Activated B cell treated with CpG ODN at 0.5 μM for 24 hours (primary cell): ENCODE data around the gene CADPS. TPM values are rescaled to one million over a fixed set of nuclear protein-coding genes. Genes with fewer than 3 reads are reported as not detected.

Experiments
- ATAC-seq: fragments of 200-7000 bp; cut with Tn5 transposase; one replicate; pipeline ENCODE4 v1.10.0; 2021; ENCODE audit warnings: low read depth, mild to moderate bottlenecking, moderate library complexity
- CTCF ChIA-PET: fragments of 350-600 bp; sonication (Branson Sonifier 250); formaldehyde crosslinking; loops from one replicate; lab custom pipeline; 2021; ENCODE audit warnings: antibody characterized with exemption; lab: Charles Lee
- POLR2A ChIA-PET: fragments of 350-600 bp; sonication (Branson Sonifier 250); formaldehyde crosslinking; loops from one replicate; lab custom pipeline; 2021; ENCODE audit warnings: antibody characterized with exemption; lab: Charles Lee
- DNase-seq: peaks from one replicate; pipeline ENCODE4 v3.0.0; 2022
- H3K27ac Mint-ChIP-seq: one replicate; pipeline ENCODE4 v1.8.0; 2020; ENCODE audit warnings: mixed read lengths
- H3K27me3 Mint-ChIP-seq: one replicate; pipeline ENCODE4 v1.8.0; 2021; ENCODE audit warnings: mixed read lengths
- H3K36me3 Mint-ChIP-seq: one replicate; pipeline ENCODE4 v1.8.0; 2021; ENCODE audit warnings: low read depth, mixed read lengths
- H3K4me1 Mint-ChIP-seq: one replicate; pipeline ENCODE4 v1.8.0; 2021; ENCODE audit warnings: mixed read lengths
- H3K4me3 Mint-ChIP-seq: one replicate; pipeline ENCODE4 v1.8.0; 2020; ENCODE audit warnings: mild to moderate bottlenecking, mixed read lengths
- H3K9me3 Mint-ChIP-seq: one replicate; pipeline ENCODE4 v1.8.0; 2020; ENCODE audit warnings: mixed read lengths
- CTCF ChIP-seq: fragments of 200-600 bp; IDR thresholded peaks from one replicate; pipeline ENCODE4 v1.8.0; 2022; ENCODE audit warnings: antibody characterized with exemption, mild to moderate bottlenecking
- intact Hi-C: fragments of 100-400 bp; cut with micrococcal nuclease; formaldehyde crosslinking; loops from one replicate; pipeline ENCODE4 v1.15.1; 2024
- total RNA-seq: library from RNA; stranded (reverse); gene quantifications from 2 replicates; pipeline ENCODE4 v1.2.3, GENCODE V29; 2022

Gene CADPS
- total RNA-seq, 1 donor from 2014 or later, result not detected

DNA sequence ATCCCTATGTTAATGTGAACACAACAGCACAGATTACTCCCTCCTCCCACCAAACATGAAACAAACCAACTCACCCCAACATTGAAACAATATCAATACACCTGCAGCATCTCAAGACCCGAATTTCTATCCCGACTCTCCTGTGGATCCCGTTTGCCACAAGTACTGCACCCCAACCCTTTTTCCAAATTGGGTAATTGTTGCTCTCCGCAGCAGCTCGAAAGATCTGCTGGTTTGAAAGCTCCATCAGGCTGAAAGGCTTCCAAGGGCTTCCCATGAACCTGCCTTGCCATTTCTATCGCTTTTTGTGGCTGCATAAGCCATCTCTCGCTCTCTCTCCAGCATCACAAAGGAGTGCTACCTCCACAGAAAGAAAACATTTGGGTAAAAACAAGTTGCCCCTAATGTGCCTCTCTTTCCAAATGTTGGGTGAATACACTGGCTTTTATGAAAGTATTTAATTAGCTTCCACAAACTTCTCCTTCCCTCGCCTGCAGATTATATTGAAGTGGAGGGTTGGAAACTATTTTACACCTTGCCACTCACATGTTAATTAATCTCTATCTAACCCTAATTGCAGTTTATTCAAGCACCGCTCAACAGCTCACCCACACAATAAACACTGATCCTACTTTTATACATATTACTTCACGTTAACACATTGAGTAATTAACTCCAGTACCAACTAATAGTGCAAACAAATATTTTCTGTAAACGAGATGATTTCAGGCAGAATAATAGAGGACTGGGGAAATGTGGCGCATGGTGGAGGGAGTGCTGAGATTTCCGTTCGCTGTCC, 499.4 kb downstream of the CADPS start:
- ChIA-PET CTCF (no interaction called here), POLR2A (no interaction called here)
- ATAC-seq, result no peak
- TF ChIP-seq CTCF, result no peak
- Mint-ChIP-seq H3K9me3 (no peaks in the 10 kb centered on the region), H3K4me1 (no peaks in the 10 kb centered on the region), H3K36me3 (no peaks in the 10 kb centered on the region), H3K4me3 (no peak overlapping the region), H3K27ac (no peak overlapping the region), H3K27me3 (peaks cover 66% of the 10 kb centered on the region)
- no peak for DNase-seq
- intact Hi-C loops, result no loop called here

DNA sequence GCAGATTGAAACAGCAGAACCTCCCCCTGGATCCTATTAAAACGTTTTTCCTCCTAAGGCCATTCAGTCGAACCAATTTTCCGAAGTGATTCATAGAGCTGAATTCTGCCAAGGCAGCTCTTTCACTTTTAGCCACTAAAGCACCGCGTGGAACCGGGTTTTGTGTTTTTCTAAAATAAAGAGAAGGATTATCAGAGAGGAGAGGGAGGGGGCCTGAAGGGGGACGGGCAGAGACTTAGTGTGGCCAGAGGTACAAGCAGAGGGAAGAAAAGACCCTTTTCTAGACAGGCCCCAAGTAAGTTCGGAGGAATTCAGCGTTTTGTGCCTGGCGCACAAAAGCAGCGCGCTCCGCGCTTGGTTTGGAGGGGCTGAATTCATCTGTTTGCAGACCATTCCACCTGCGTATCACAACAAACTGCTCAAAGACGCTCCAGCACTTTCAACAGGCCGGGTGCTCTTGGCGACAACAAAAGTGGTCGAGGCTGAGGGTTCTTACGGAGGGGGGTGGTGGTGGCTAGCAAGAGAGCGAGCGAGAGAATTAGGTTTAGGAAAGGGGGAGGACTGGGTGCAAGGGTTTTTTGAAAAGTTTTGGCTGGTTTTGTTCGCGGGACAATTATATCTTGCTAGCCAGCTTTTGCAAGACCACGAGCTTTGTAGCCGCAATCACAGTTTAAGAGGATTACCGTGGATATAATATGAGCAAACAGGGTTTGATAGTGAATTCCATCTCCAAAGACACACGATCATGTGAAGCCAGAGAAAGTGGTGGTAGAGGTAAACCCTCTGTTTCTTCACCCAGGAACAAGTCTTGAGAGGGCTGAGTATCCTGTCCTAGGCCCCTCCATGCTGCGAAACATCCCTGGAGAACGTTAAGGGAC, 500.6 kb downstream of the CADPS start:
- POLR2A ChIA-PET, result no interaction called here
- intact Hi-C loops, result no loop called here

GRCh38 chr3:62373714-62374333, 501.4 kb downstream of the CADPS start:
- Mint-ChIP-seq H3K27me3 (peaks cover 61% of the 10 kb centered on the region), H3K36me3 (no peaks in the 10 kb centered on the region), H3K4me3 (no peak overlapping the region), H3K4me1 (no peaks in the 10 kb centered on the region), H3K27ac (no peak overlapping the region), H3K9me3 (no peaks in the 10 kb centered on the region)
- no peak for TF ChIP-seq CTCF
- POLR2A ChIA-PET, result no interaction called here
- DNase-seq, result no peak
- ATAC-seq, result no peak
- CTCF ChIA-PET, result no interaction called here
- intact Hi-C loops, result no loop called here

More for the DNA sequence above, 500.6 kb downstream of the CADPS start:
- no peaks in the 10 kb centered on the region for H3K4me1 Mint-ChIP-seq
- H3K36me3 Mint-ChIP-seq, result no peaks in the 10 kb centered on the region
- no peak overlapping the region for H3K27ac Mint-ChIP-seq
- CTCF ChIA-PET, result no interaction called here
- DNase-seq, result no peak
- H3K27me3 Mint-ChIP-seq, result peaks cover 64% of the 10 kb centered on the region
- no peak for TF ChIP-seq CTCF
- ATAC-seq, result no peak
- no peak overlapping the region for H3K4me3 Mint-ChIP-seq
- no peaks in the 10 kb centered on the region for H3K9me3 Mint-ChIP-seq

GRCh38 chr3:62373215-62373614, 502.0 kb downstream of the CADPS start, which contains the start of gene FEZF2:
FEZF2 (minus strand) TSS chr3:62373550; CDS start chr3:62372868, 682 bp downstream.
- intact Hi-C loops, result no loop called here
- Mint-ChIP-seq H3K4me3 (no peak within 1 kb of the TSS), H3K36me3 (no peaks in the 10 kb centered on the region), H3K4me1 (no peaks in the 10 kb centered on the region), H3K9me3 (no peaks in the 10 kb centered on the region), H3K27ac (no peak within 1 kb of the TSS), H3K27me3 (peaks cover 64% of the 10 kb centered on the region)
- ChIA-PET CTCF (no interaction called here), POLR2A (no interaction called here)
- TF ChIP-seq CTCF, result no peak
- ATAC-seq, result no peak
- no peak for DNase-seq
